ENCODE data around the gene AXIN1.
"Not testable (repeated sequence)": the region's sequence is repeated elsewhere in the genome, so short reads cannot be mapped to it uniquely, and the experiment has no call there.

AXIN1 gene

DNA sequence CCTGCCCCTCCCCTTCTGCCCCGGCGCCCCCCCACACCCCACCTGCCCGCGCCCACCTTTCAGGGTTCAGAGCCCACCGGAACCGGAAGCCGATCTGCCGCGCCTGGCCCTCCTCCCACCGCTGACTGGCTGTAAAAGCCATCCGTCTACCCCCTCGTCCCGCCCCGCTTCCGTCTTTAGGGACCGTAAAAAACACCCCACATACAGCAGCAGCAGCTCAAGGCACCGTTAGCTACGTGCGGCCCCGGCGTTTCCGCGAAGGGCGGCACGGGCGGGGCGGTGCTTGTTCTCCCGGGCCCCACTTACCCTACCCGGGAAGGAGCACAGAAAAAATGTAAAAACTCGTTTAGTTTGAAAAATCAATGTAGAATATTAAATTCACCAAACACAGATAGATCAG is 17.9 kb upstream of the AXIN1 start, which contains the start of gene MRPL28:
Gene MRPL28 (minus strand): TSS at position 96 of the 400 bp plus-strand sequence. CDS start 320 bp downstream, outside the sequence.
- DNase-seq = peak; percentile 70

GRCh38 chr16:369866-370436 is 17.4 kb upstream of the AXIN1 start:
- no peak for DNase-seq

DNA sequence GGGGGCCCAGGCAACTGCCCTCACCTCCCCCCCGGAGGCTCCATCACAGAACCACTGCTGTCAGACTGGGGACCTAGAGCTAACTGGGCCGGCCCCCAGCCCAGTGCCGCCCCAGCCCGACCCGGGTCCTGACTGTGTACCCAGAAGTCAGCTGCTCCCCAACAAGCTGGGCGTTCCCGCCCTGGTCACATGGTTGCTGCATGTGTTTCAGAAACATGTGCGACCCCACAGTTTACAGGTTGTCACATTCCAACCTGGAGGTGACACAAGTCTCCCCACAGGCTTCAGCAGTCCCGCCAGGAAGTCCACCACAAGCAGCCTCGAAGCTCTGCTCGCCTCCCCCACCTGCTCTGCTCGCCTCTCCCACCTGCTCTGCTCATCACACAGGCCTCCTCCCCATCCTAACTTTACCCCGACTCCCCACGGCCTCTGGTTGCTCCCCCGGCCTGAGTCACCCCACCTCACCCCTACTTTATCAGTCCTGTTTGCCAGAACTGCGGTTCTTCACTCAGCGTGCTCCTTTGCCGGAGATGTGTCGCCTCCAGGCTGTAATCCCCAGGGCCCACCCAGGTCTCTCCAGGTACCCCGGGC is 16.8 kb upstream of the AXIN1 start:
- DNase-seq = no peak

DNA sequence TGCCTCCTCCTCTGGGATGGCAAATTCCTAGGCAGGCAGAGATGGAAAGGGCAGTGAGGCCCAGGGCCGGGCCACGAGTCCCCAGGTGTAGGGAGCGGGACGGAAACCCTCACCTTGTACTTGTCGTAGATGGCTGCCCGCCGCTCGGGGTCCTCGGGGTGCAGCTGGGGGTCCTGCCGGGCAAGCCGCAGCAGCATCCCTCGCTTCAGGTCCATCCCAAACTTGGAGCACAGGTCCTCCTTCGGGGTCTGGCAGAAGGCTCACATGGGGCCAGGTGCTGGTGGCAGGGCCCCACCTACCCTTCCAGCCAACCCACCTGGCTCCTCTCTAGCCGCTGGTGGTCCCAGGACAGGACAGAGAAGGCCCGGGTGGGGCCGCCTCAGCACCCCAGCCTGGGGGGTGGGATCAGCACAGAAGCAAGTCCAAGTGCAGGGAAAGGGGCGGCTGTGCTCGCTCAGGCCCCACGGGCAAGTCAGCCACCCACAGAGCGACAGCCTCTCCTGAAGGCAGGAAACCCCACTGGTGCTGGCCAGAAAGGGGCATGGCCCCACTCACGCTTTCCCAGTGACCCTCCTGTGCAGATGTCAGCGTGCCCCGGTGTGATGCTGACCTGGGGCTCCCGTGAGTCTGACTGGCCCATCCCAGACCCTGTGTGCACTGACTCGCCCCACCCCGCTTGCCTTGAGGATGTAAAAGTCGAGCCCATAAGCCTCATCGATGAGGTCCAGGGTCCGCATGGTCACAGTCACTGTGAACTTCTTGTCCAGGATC is 16.1 kb upstream of the AXIN1 start:
- DNase-seq = no peak

- DNase-seq = no peak
These were observed 14.9 kb upstream of the AXIN1 start for GRCh38 chr16:367333-367903.

DNA sequence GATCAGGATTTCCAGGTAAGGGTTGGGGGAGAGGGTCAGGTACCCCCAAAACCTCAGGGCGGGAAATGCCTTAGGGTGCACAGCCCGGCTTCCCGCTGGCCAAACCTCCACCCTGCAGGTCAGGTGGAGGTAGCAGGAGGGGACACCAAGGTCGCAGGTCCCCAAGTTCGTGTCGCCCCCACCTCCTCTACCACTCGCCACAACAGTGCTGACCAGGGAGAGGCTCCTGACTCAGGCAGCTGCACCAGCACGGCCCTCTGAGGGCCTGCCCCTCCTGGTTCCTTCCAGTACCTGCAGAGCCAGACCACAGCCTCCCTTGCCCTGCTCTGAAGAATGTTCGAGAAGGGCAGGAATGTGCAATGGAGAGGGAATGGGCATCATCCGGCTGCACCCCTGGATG is 14.0 kb upstream of the AXIN1 start:
- DNase-seq = no peak

DNA sequence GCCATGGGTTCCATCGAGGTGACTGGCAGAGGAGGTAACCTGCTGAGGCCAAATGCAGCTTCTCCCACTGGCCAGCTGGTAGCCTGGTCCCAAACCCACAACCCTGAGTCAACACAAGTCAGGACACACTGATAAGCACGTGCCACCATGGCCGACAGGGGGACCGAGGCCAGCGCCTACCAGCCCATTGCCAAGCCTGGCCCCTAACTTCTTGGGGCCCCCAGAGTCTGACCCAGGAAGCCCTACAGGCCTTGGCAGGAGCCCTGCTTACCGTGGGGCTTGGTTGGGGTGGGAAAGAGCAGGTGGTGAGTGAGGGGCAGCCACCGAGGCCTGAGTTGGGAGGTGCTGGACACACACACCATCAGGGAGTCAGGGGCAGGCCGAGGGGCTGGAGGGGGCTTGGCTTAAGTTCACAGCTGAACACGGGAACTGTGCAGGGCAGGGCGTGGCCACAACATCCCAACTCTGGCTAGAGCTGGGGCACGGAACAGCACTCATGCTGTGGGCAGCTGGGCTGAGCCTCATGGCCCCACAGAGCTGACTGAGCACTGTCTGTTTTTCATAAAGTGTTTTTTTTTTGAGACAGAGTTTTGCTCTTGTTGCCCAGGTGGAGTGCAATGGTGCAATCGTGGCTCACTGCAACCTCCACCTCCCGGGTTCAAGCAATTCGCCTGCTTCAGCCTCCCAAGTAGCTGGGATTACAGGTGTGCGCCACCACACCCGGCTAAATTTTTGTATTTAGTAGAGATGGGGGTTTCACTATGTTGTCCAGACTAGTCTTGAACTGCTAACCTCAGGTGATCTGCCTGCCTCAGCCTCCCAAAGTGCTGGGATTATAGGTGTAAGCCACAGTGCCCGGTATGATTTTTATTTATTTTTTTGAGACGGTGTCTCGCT is 12.3 kb upstream of the AXIN1 start:
- no peak for DNase-seq

DNA sequence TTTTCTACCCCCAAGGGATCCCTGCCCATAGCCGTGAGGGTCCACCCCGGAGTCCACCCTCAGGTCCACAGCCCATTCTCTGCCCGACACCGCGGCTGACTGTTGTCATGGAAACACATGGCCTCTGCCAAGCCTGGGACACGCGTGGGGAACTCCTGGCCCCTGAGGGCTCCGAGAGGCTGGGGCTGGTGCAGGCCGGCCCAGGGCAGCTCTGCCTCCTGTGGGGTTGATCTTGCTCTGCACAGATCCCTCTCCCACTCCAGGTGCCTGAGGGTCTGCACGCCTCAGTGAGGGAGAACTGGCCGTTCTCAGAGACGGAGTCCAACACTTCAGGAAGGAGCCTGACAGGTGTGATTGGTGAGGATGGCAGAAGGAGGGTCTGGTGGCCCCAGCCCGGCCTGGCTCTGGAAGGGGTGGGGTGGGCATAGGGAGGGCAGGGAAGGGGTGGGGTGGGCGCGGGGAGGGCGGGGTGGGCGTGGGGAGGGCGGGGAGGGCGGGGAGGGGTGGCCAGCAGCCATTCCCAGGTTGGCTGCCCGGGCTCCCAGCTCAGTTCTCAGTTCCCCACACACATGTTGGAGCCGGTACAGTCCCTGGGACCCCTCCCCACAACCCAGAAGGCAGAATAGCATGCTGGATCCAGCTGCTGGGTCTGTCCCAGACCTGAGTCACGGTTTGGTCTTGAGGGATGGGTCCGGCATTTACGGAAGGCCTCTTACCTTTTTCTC is 11.4 kb upstream of the AXIN1 start:
- DNase-seq = no peak

- DNase-seq = no peak
These were observed 10.7 kb upstream of the AXIN1 start for GRCh38 chr16:363110-363765.

GRCh38 chr16:362702-362999 is 10.1 kb upstream of the AXIN1 start:
- DNase-seq = not testable (repeated sequence)

GRCh38 chr16:361872-362701 is 9.6 kb upstream of the AXIN1 start:
- peak; percentile 64 for DNase-seq

- no peak for DNase-seq
These were observed 8.9 kb upstream of the AXIN1 start for GRCh38 chr16:361341-361871.

GRCh38 chr16:360698-361336 is 8.3 kb upstream of the AXIN1 start:
- DNase-seq = no peak

GRCh38 chr16:359871-360697 is 7.6 kb upstream of the AXIN1 start:
- no peak for DNase-seq

DNA sequence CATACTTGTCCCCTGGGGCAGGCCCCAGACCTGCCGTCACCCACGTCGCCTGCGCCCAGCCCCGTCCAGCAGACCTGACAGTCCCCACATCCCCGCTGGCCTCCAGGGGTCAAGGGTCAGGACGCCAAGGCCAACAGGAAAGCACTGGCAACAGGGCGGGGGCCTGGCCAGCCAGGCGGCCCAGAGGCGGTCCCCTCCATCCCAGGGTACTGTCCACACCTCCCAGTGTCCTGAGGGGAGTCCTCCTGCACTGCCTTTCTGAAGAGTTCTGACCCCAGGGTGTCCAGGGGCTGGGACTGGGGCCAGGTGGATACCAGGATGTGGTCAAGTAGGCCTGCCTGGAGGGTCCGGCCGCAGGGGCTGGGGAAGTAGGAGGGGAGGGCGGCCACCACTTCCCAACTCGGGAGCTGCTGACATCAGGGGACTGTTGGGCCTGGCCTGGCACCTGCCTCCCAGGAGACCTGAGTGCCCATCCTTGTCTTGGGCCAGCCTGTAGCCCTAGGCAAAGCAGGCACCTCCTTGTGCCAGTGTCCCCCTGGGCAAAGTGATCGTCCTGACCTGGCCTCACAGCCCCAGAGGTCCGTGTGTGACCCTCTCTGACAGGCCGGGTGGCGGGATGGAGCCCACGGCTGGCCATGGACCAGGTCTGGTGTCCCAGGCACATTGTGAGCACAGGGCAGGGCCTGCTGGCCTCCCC is 6.7 kb upstream of the AXIN1 start:
- DNase-seq = no peak

DNA sequence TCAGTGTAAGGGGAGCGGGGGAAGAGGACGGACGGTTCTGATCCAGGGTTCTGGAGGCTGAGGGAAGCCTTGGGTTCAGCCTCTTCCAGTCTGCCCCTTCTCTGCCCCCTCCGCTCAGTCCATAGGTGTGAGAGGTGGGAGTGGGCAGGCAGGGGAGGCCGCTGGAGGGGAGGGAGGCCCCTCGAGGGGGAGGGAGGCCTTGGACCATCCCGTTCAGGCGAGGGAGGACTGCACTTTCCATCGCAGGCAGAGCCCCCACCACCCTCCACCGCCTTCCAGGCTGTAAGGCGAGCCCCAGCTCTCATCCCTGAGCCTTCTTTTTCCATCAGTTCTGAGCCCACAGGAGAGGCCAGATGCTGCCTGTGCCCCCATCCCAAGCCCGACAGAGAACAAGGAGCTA is 4.2 kb upstream of the AXIN1 start:
- DNase-seq = no peak

DNA sequence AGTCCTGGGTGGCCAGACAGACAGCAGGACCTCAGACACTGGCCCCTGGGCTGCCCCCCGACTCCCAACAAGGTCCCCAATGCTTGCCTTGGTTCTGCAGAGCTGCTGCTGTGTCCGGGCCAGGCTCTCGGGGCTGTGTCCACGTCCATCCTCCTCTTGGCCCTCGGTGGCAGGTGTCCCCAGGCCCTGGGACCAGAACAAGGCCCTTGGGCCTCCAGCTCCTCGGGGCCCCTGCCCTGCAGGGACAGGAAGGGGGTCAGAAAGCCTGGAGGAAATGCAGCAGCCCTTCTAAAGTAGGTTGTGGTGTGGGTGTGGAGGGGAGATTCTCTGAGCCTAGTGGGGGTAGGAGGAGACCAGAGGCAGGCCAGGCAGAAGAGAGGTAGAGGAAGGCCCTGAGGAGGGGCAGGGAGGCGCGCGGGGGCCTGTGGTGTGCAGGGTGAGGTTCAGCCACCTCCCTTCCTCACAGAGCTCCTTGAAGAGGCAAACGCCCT is 2.5 kb upstream of the AXIN1 start:
- DNase-seq = no peak

- no peak for DNase-seq
These were observed 1.9 kb upstream of the AXIN1 start for GRCh38 chr16:354291-354881.
